Ovary (tissue), 9 donors: ENCODE data around the gene ABCG2. TPM values are rescaled to one million over a fixed set of nuclear protein-coding genes. Genes with fewer than 3 reads are reported as not detected.

Experiments
- DNase-seq, 5 donors: peaks; one replicate each; pipeline ENCODE4 v3.0.0-alpha.2; 2019 to 2020
- H3K27ac ChIP-seq, 2 donors: fragments of 200-600 bp; one replicate each; pipeline versions ENCODE4 v1.5.1 to v1.8.0; 2019 to 2022
- H3K27me3 ChIP-seq: fragments of 200-600 bp; one replicate; pipeline ENCODE4 v1.8.0; 2022
- H3K36me3 ChIP-seq: fragments of 200-600 bp; sonication (generic); one replicate; pipeline ENCODE4 v1.5.1; 2019
- H3K4me1 ChIP-seq: one replicate; pipeline ENCODE4 v1.8.1; 2013; ENCODE audit warnings: mild to moderate bottlenecking, moderate library complexity; ENCODE audit not compliant: insufficient read depth
- H3K4me3 ChIP-seq: fragments of 200-600 bp; sonication (generic); one replicate; pipeline ENCODE4 v1.5.1; 2017
- H3K9me3 ChIP-seq, 2 donors: fragments of 200-600 bp in 1 of 2; sonication (generic) in 1 of 2; one replicate each; pipeline versions ENCODE4 v1.5.1 to v1.8.1; 2013 to 2019; ENCODE audit warnings: mild to moderate bottlenecking in 1 of 2, moderate library complexity in 1 of 2
- CTCF ChIP-seq, 3 donors: fragments of 450-650 bp in 2 of 3; fragments of 200-600 bp in 1 of 3; IDR thresholded peaks; one replicate each; pipeline versions ENCODE4 v1.5.1 to v1.8.0; 2016 to 2022; ENCODE audit warnings: antibody characterized with exemption in 3 of 3, mild to moderate bottlenecking in 1 of 3
- EP300 ChIP-seq: sonication (generic); formaldehyde crosslinking; IDR thresholded peaks from one replicate; pipeline ENCODE4 v1.6.1; 2017; ENCODE audit warnings: antibody characterized with exemption
- POLR2A ChIP-seq: fragments of 450-650 bp; IDR thresholded peaks from one replicate; pipeline ENCODE4 v1.6.1; 2017; ENCODE audit warnings: antibody characterized with exemption, mild to moderate bottlenecking, moderate library complexity
- WGBS, 3 donors: extraction: QIAGEN DNeasy Blood & Tissue Kit in 1 of 3; methylation state at CpG; one replicate each; pipeline versions ENCODE4 v1.1.5 to v1.1.7; 2013 to 2017; 5-methylcytosine and 5-hydroxymethylcytosine counted together
- intact Hi-C, 4 donors: fragments of 100-400 bp; cut with DNase I; formaldehyde crosslinking; loops; one replicate each; pipeline versions ENCODE4 v1.11.0 to v1.15.1; 2022 to 2023
- polyA plus RNA-seq, 2 donors: library from polyadenylated mRNA; stranded (reverse); fragments of 200-250 nt in 1 of 2; fragments of 350-450 nt in 1 of 2; fragmentation: Illumina TruSeq in 1 of 2; extraction: RNeasy Lipid Tissue Mini Kit (QIAGEN cat#74804) in 1 of 2; gene quantifications; one replicate each; pipeline ENCODE4 v1.2.3, GENCODE V29; 2013 to 2014
- total RNA-seq, 7 donors: library from RNA; depleted of rRNA in 2 of 7; stranded (reverse); fragments of >200 nt in 2 of 7; fragmentation: NEBNext Ultra II Directional in 3 of 7; extraction: Animal tissue kit (Norgen Biotek cat#: 25700) in 3 of 7; gene quantifications; one replicate each; pipeline versions ENCODE4 v1.1.0 to v1.2.4, GENCODE V29; 2016 to 2023
- donor health status: DM: no; HTN: no; CAD: no; lungs with moderate emphysema.
- donor health status: DM: no; HTN: no; CAD: no.
- donor health status: Bipolar disorder and iron deficiency.
- donor health status: DM: yes; HTN: yes; CAD: no.
- donor health status: DM: no; HTN: no; CAD: no.
- donor health status: DM: yes; HTN: yes; CAD: no.

The ABCG2 gene
- total and polyA plus RNA-seq, 9 donors, result 4.4 to 20.1 (median 6.7) TPM

GRCh38 chr4:88146891-88147290 lies 11.5 kb downstream of the ABCG2 start:
- intact Hi-C loops, result no loop called here
- no peak for DNase-seq

GRCh38 chr4:88144866-88145300 lies 13.6 kb downstream of the ABCG2 start:
- intact Hi-C loops, result no loop called here
- Histone ChIP-seq H3K36me3 (no peaks in the 10 kb centered on the region), H3K9me3 (no peaks in the 10 kb centered on the region), H3K4me3 (no peak overlapping the region), H3K4me1 (no peaks in the 10 kb centered on the region), H3K27me3 (no peaks in the 10 kb centered on the region), H3K27ac (no peak overlapping the region)
- 78 to 96% (median 95%) methylated on average over 3 of the region's 3 CpGs for WGBS, 3 donors
- TF ChIP-seq EP300 (no peak), CTCF (IDR thresholded peaks at IDR 0.05) (no peak), POLR2A (no peak)
- no peak for DNase-seq

More at GRCh38 chr4:88146891-88147290, 11.5 kb downstream of the ABCG2 start:
- Histone ChIP-seq H3K9me3 (no peaks in the 10 kb centered on the region), H3K27me3 (no peaks in the 10 kb centered on the region), H3K4me3 (no peak overlapping the region), H3K4me1 (no peaks in the 10 kb centered on the region), H3K36me3 (no peaks in the 10 kb centered on the region), H3K27ac (no peak overlapping the region)
- no peak for TF ChIP-seq POLR2A
- no peak for TF ChIP-seq EP300
- TF ChIP-seq CTCF (IDR thresholded peaks at IDR 0.05), result no peak

GRCh38 chr4:88144048-88144447 lies 14.4 kb downstream of the ABCG2 start:
- TF ChIP-seq CTCF (IDR thresholded peaks at IDR 0.05) (no peak), EP300 (no peak), POLR2A (no peak)
- H3K9me3 ChIP-seq, result no peaks in the 10 kb centered on the region
- no peaks in the 10 kb centered on the region for H3K36me3 ChIP-seq
- no peak overlapping the region for H3K27ac ChIP-seq
- no peak for DNase-seq
- no peaks in the 10 kb centered on the region for H3K27me3 ChIP-seq
- H3K4me1 ChIP-seq, result no peaks in the 10 kb centered on the region
- H3K4me3 ChIP-seq, result no peak overlapping the region
- WGBS, 3 donors, result 94 to 96% (median 95%) methylated on average over 5 of the region's 5 CpGs
- intact Hi-C loops, result no loop called here

GRCh38 chr4:88143504-88143903 lies 14.9 kb downstream of the ABCG2 start:
- H3K36me3 ChIP-seq, result no peaks in the 10 kb centered on the region
- H3K27me3 ChIP-seq, result no peaks in the 10 kb centered on the region
- no peaks in the 10 kb centered on the region for H3K9me3 ChIP-seq
- H3K4me3 ChIP-seq, result no peak overlapping the region
- DNase-seq, result no peak
- intact Hi-C loops, result no loop called here
- no peak overlapping the region for H3K27ac ChIP-seq
- no peak for TF ChIP-seq POLR2A
- TF ChIP-seq CTCF (IDR thresholded peaks at IDR 0.05), result no peak
- TF ChIP-seq EP300, result no peak
- no peaks in the 10 kb centered on the region for H3K4me1 ChIP-seq
- WGBS, 3 donors, result 29 to 48% (median 33%) methylated on average over 2 of the region's 2 CpGs

- Histone ChIP-seq H3K27ac (no peak overlapping the region), H3K4me1 (no peaks in the 10 kb centered on the region), H3K9me3 (no peaks in the 10 kb centered on the region), H3K27me3 (no peaks in the 10 kb centered on the region), H3K4me3 (no peak overlapping the region), H3K36me3 (no peaks in the 10 kb centered on the region)
- TF ChIP-seq EP300, result no peak
- intact Hi-C loops, result no loop called here
- no peak for DNase-seq
- 60 to 75% (median 69%) methylated on average over 2 of the region's 2 CpGs for WGBS, 3 donors
These were observed 19.9 kb downstream of the ABCG2 start for GRCh38 chr4:88138561-88138960.
